Colon (tissue), 2 donors: ENCODE results near the gene SLC12A7.
"Not testable (repeated sequence)": the region's sequence is repeated elsewhere in the genome, so short reads cannot be mapped to it uniquely, and the experiment has no call there.

ENCODE experiments used
- FAIRE-seq: peaks from 2 replicates; lab custom pipeline; 2012; peaks lifted over from hg19 to GRCh38; lab: Jason Lieb, UNC
- donor health status: control.
- donor health status: control.

Gene SLC12A7

DNA sequence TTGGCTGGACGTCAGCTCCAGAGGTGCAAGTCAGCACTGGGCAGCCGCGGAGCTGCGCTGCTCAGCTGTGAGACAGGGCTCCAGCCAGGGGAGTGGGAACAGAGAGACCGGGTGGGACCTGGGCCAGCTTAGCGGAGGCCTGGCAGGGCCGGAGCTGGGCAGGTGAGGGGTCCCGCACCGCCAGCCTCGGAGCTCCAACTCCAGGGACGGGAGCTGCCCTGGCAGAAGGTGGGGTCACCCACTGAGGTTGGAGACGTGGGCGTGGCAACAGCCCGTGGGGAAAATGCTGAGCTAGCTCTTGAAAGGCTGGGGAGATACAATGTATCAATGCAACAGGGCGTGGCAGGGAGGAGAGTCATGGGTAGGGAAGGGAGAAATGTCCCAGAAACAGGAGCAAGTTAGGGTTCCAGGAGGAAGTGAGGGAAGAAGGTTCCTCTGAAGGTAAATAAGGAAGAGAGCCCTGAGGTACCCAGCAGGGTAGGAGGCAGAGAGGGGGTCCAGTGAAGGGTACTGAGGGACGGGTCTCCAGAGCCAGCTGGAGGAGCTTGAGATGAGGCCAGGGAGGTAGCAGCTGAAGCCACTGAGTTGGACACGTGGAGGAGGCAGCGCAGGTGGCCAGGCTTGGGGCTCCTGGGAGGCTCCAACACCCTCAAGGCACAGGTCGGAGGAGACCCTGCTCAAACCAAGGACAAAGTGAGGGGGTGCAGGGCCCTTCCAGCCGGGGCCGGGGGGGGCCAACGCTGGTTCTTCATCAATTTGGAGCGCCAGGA, 104.0 kb downstream of the SLC12A7 start:
- no peak for FAIRE-seq

- FAIRE-seq = no peak
Observed at GRCh38 chr5:1007221-1007680, 104.6 kb downstream of the SLC12A7 start.

GRCh38 chr5:1006656-1007071, 105.2 kb downstream of the SLC12A7 start:
- FAIRE-seq = no peak

GRCh38 chr5:1005904-1006655, 105.8 kb downstream of the SLC12A7 start:
- FAIRE-seq = no peak

- no peak for FAIRE-seq
Observed at GRCh38 chr5:1005249-1005851, 106.5 kb downstream of the SLC12A7 start.

GRCh38 chr5:1004461-1005248, 107.2 kb downstream of the SLC12A7 start:
- no peak for FAIRE-seq

GRCh38 chr5:1003296-1003937, 108.4 kb downstream of the SLC12A7 start:
- no peak for FAIRE-seq

DNA sequence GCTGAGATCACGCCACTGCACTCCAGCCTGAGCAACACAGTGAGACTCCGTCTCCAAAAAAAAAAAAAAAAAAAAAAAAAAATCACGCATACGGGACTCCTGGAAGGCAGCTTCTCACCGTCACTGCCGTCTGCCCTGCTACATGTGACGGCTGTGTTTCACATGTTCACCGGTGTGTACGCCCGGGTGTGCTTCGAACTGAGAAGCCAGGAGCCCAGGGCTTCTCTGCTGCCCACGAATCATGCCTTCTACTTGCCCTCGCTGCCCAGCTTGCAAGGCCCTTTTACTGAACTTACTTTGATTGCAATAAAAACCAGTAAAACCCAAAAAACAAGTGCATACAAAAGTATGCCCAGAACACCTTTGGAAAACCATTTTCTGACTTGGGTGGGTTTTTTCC, 109.0 kb downstream of the SLC12A7 start:
- FAIRE-seq = no peak

DNA sequence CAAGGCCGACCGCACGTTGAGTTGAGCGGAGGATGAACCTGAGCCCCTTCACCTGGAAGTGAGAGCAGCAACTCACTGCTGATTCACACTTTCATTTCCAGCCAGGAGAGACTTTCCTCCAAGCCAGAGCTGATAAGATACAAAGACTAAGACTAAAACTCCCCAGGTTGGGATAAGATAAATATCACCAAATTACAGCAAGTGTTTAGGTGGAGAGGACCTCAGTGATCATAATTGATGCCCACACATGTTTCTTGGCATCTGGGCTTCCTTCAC, 109.7 kb downstream of the SLC12A7 start:
- FAIRE-seq = no peak

DNA sequence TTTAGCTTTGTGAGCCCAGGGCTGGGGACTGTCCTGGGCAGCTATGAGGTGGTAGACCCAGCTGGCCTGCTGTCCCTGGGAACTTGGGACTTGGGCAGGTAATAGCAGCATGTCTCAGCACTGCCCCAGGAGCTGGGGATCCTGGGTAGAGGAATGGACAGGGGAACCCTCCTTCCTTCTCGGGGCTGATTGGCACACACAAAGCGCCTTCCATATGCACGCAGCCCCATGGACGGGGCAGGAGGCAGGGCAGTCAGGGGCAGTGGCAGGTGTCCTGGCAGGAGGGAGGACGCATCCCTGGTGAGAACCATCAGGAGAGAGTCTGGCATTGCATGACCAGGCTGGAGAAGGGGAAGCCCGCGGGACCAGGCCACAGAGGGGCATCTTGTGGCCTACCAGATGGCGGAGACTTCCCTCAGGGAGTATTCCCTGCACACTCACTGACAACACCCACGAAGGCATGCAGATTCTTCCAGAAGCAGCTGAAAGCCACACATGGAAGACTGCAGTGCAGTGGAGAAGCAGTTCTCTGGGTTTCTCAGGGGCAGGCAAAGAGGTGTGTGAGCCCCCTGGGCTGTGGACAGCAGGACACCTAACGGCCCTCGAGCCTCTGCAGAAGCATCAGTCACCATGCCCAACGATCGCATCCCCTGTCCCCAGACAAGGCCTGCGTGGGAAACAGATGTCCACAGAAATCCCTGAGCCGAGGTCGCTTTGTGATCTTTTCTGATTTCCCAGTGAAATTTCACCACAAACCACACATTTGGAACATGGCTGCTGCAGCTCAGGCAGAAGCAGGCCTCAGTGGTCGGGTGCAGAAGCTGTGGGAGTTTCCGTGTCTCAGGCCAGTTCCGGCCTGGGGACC, 110.2 kb downstream of the SLC12A7 start:
- no peak for FAIRE-seq

DNA sequence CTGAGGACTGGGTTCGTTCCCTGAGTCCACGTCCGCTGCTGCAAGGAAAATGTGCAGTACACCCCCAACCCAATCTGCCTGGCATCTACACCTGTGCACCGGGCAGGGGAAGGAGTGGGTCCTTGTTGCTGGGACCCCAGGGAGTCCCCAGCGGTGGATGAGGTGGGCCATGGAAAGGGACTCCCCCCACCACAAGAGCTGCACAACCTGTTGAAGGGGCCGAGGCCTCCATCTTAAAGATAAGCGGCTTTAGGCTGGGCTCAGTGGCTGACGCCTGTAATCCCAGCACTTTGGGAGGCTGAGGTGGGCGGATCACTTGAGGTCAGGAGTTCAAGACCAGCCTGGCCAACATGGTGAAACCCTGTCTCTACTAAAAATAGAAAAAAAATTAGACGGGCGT, 111.0 kb downstream of the SLC12A7 start:
- FAIRE-seq = not testable (repeated sequence)
